ENCODE measurements around the gene CCDC186. TPM values are rescaled to one million over a fixed set of nuclear protein-coding genes. Genes with fewer than 3 reads are reported as not detected.

The CCDC186 gene
- total and polyA plus RNA-seq, 2 of the 8 experiments (the other 6 are each of a cell fraction or from before 2014, with no cell fraction given): 3.0 to 30.3 TPM

DNA sequence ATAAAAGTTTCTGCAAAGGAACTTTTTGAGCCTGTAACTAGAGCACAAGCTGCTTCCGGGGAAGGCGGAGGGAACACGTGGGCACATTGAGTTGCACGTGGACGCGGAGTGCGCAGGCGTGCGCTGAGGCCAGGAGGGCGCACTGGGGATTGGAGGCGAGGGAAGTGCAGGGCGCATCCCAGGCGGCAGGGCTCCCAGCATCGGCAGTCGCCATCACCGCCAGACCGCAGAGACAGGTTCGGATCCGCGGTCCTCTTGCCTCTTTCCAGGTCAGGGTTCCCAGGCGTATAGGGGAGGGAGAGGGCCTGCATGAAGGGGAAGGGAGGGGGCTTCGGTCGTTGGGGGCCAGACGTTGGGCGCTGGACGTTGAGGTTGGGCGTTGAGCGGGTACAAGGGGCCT lies 5.1 kb upstream of the CCDC186 start, which contains the start of gene TDRD1:
Gene TDRD1 (plus strand): TSS at position 206 of the 400 bp plus-strand sequence. CDS start 8,479 bp downstream, outside the sequence.
- Histone ChIP-seq H2BK20ac (ENCODE audit: low read length) (peak within 1 kb of the TSS; percentile 27; the same call in 1 of the 2 replicates), H2BK15ac (ENCODE audit: low read length) (0 out of 2 replicates have a peak within 1 kb of the TSS, but pooled peaks have one; percentile 22), H4K5ac (ENCODE audit: insufficient read length, low read depth, low read length) (no peak within 1 kb of the TSS), H4K8ac (ENCODE audit: extremely low read depth, insufficient read depth, low read length) (peak within 1 kb of the TSS; percentile 90), H3K4me2 (ENCODE audit: insufficient read depth in 1 of 2, low read depth in 2 of 2, low read length in 2 of 2) (peak within 1 kb of the TSS; percentile 2 to 45; a peak in 3 of 4 replicates), H2AFZ (ENCODE audit: low read length) (peak within 1 kb of the TSS; percentile 81), H3K27ac (ENCODE audit: low read depth, low read length) (no peak within 1 kb of the TSS), H3K36me3 (ENCODE audit: control insufficient read depth in 2 of 4, insufficient read depth in 4 of 4, low read length in 3 of 4) (no peaks in the 10 kb centered on the region), H2BK5ac (ENCODE audit: low read depth, low read length) (no peak within 1 kb of the TSS; the same call in 1 of the 2 replicates), H4K91ac (replicated peaks; ENCODE audit: insufficient read length, low read length) (peak within 1 kb of the TSS; percentile 35), H2BK12ac (ENCODE audit: low read depth, low read length) (peak within 1 kb of the TSS; percentile 81; the same call in 1 of the 2 replicates), H3K14ac (ENCODE audit: insufficient read length) (no peak within 1 kb of the TSS), H3K4ac (replicated peaks; ENCODE audit: insufficient read length, low read depth, low read length) (no peak within 1 kb of the TSS), H3K9ac (replicated peaks in 1 of 4; ENCODE audit: extremely low read depth in 1 of 4, low read depth in 3 of 4, low read length in 3 of 4) (0 out of 7 replicates have a peak within 1 kb of the TSS, but pooled peaks of 1 of the 4 experiments have one; percentile 28), H3K79me2 (ENCODE audit: control insufficient read depth in 1 of 2, insufficient read depth in 2 of 2, low read length in 2 of 2) (no peaks in the 10 kb centered on the region), H3K56ac (replicated peaks; ENCODE audit: insufficient read length, low read depth, low read length) (no peak within 1 kb of the TSS), H3K79me1 (ENCODE audit: low read depth, low read length) (no peaks in the 10 kb centered on the region), H2BK120ac (replicated peaks; ENCODE audit: low read depth, low read length) (no peak within 1 kb of the TSS), H2AK5ac (ENCODE audit: low read depth, low read length) (no peak within 1 kb of the TSS), H3K4me3 (ENCODE audit: extremely low read depth in 1 of 4, insufficient read depth in 2 of 4, low read depth in 3 of 4, low read length in 4 of 4) (no peak within 1 kb of the TSS), H3K18ac (ENCODE audit: extremely low read depth, low read length) (no peak within 1 kb of the TSS; the same call in 1 of the 2 replicates), H3K23ac (ENCODE audit: insufficient read length) (no peak within 1 kb of the TSS), H4K20me1 (replicated peaks in 1 of 2; ENCODE audit: control insufficient read depth in 1 of 2, insufficient read depth in 2 of 2, low read length in 2 of 2) (no peaks in the 10 kb centered on the region), H3K23me2 (ENCODE audit: low read depth, low read length) (peaks cover 5% of the 10 kb centered on the region; the same call in 1 of the 2 replicates), H3K9me3 (ENCODE audit: insufficient read depth in 2 of 2, low read depth in 1 of 2, low read length in 1 of 2) (no peaks in the 10 kb centered on the region), H3K4me1 (replicated peaks in 1 of 4; ENCODE audit: control insufficient read depth in 3 of 4, insufficient read depth in 4 of 4, low read length in 3 of 4) (peaks cover 0 to 2% (median under 1%) of the 10 kb centered on the region in 4 experiments; a peak in 3 of 7 replicates), H3K27me3 (replicated peaks in 1 of 4; ENCODE audit: control insufficient read depth in 3 of 4, extremely low read depth in 1 of 4, insufficient read depth in 3 of 4, low read length in 3 of 4) (peaks cover 0 to 3% (median 0%) of the 10 kb centered on the region in 4 experiments; a peak in 1 of 7 replicates)
- no peak for FAIRE-seq
- POLR2A ChIA-PET (ENCODE audit: partially characterized antibody): no interaction called here
- CTCF ChIA-PET (ENCODE audit: partially characterized antibody): no interaction called here
- TF ChIP-seq BACH1 (IDR thresholded peaks at IDR 0.05; ENCODE audit: low read length): no peak
- TF ChIP-seq, protein P1, sequence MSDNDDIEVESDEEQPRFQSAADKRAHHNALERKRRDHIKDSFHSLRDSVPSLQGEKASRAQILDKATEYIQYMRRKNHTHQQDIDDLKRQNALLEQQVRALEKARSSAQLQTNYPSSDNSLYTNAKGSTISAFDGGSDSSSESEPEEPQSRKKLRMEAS (IDR thresholded peaks at IDR 0.05): peak; percentile 98
- TF ChIP-seq, protein P2, sequence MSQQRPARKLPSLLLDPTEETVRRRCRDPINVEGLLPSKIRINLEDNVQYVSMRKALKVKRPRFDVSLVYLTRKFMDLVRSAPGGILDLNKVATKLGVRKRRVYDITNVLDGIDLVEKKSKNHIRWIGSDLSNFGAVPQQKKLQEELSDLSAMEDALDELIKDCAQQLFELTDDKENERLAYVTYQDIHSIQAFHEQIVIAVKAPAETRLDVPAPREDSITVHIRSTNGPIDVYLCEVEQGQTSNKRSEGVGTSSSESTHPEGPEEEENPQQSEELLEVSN (IDR thresholded peaks at IDR 0.05): peak; percentile 92
- WGBS, 2 experiments (ENCODE audit: extremely low coverage in 1 of 2, insufficient coverage in 1 of 2, insufficient read length in 1 of 2, insufficient replicate concordance in 2 of 2, low coverage in 1 of 2, low lambda C conversion rate in 2 of 2, missing lambda C conversion rate in 1 of 2): 70% methylated on average over 21 of the region's 28 CpGs; no CpG with 5 or more reads in 1 of the 2 experiments
- DNase-seq (ENCODE audit: low read depth in 1 of 2, low spot score in 2 of 2): peak in 1 of 2 experiments; percentile 55
